ENCODE results near the gene PRKN.
A peak's percentile ranks its signal among the peaks of the same experiment; 100 is the strongest.

PRKN gene

GRCh38 chr6:161389756-161390155, 1337.8 kb downstream of the PRKN start:
- DNase-seq = no peak

GRCh38 chr6:161383951-161384350, 1343.6 kb downstream of the PRKN start:
- DNase-seq = no peak

- DNase-seq = no peak
Measured at GRCh38 chr6:161379834-161380582, 1347.6 kb downstream of the PRKN start.

- DNase-seq = no peak
Measured at GRCh38 chr6:161378115-161378514, 1349.5 kb downstream of the PRKN start.

GRCh38 chr6:161377116-161377515, 1350.5 kb downstream of the PRKN start:
- no peak for DNase-seq

- DNase-seq = no peak
Measured at GRCh38 chr6:161376367-161376766, 1351.2 kb downstream of the PRKN start.

- DNase-seq = no peak
Measured at GRCh38 chr6:161374971-161375873, 1352.3 kb downstream of the PRKN start.

GRCh38 chr6:161373905-161374451, 1353.6 kb downstream of the PRKN start:
- peak in 5 of 6 experiments; percentile 18 to 29 (median 24) for DNase-seq

- no peak for DNase-seq
Measured at GRCh38 chr6:161372422-161372793, 1355.2 kb downstream of the PRKN start.

GRCh38 chr6:161370880-161371279, 1356.7 kb downstream of the PRKN start:
- DNase-seq = peak; percentile 23 to 63 (median 29)

GRCh38 chr6:161369339-161369738, 1358.2 kb downstream of the PRKN start:
- no peak for DNase-seq

GRCh38 chr6:161368514-161368913, 1359.1 kb downstream of the PRKN start:
- no peak for DNase-seq

- no peak for DNase-seq
Measured at GRCh38 chr6:161367472-161367871, 1360.1 kb downstream of the PRKN start.

GRCh38 chr6:161366301-161366923, 1361.2 kb downstream of the PRKN start:
- no peak for DNase-seq

GRCh38 chr6:161365633-161366032, 1361.9 kb downstream of the PRKN start:
- no peak for DNase-seq

- DNase-seq = no peak
Measured at GRCh38 chr6:161363286-161363685, 1364.3 kb downstream of the PRKN start.

GRCh38 chr6:161362266-161362665, 1365.3 kb downstream of the PRKN start:
- no peak for DNase-seq

- no peak for DNase-seq
Measured at GRCh38 chr6:161361529-161361928, 1366.0 kb downstream of the PRKN start.

- no peak for DNase-seq
Measured at GRCh38 chr6:161360520-161360919, 1367.0 kb downstream of the PRKN start.

GRCh38 chr6:161359618-161359945, 1368.0 kb downstream of the PRKN start:
- no peak for DNase-seq

GRCh38 chr6:161356167-161356854, 1371.3 kb downstream of the PRKN start:
- DNase-seq = no peak

GRCh38 chr6:161355696-161356095, 1371.9 kb downstream of the PRKN start:
- DNase-seq = no peak

GRCh38 chr6:161354956-161355355, 1372.6 kb downstream of the PRKN start:
- no peak for DNase-seq
